ENCODE results near the gene CALHM6.

The CALHM6 gene

DNA sequence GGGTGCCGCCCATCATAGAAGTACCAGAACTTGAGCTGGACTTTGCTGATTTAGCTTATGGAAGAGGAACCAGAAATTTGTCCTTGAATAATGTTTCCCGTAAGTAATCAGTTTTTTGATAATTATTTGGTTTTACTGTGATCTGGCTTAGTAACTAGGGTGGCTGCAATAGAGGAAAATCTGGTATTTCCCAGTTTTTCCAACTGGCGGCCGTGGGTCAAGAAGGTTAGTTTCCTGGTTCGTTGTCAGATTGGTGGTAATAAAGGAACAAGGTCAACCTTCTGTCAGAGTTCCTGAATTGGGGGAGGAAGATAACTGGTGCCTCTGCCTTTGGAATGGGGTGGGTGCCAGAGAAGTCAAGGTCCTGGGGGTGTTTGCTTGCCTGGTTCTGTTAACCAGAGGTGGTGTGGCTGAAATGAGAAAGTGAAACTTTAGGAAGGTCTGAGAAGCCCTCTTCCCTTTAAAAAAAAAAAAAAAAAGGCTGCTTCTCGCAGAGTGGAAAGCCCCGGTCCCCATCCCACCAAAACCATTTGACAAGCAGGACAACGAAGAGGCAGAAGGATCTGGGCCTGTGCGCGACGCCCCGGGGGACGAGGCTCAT lies at the start of gene CALHM6:
TSS of gene CALHM6 (plus strand) at position 45 of the 601 bp plus-strand sequence. CDS start at position 600, 555 bp downstream.
- DNase-seq, result no peak

DNA sequence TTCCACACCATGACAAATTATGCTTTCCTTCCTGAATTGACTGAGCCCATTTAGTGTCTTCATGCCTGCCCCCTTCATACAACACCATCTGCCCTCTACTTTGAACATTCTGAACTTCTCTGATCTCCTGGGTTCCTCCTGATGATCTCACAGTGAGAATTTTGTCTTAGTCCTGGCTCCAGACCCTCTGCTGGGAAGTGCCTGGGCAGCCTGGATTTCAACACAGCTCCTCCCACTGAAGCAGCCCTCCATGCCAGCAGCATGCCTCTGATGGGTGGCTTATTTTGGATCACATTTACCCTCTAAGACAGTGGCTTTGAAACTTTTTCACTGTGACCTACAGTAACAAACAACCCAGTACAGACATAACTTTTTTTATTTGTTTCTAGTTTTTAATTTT lies 48.9 kb upstream of the CALHM6 start:
- DNase-seq, result no peak

DNA sequence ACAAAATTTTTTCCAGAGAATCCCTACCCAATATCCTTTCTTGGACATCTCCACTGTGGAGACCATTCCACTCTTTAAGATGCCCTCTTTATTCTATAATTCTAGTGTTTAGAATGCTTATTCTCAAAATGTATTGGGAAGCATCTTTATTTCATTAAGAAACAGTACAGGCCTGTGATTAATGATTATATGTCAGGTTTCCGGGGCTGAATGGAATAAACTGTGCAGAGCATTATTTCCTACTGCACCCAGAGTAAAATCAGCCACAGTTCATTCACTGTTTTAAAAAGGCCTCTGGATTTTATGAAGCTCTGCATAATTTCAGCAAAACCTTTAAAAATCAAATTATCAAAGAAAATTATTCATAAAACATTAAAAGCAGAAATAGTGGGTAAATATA lies 47.8 kb upstream of the CALHM6 start:
- DNase-seq, result no peak

DNA sequence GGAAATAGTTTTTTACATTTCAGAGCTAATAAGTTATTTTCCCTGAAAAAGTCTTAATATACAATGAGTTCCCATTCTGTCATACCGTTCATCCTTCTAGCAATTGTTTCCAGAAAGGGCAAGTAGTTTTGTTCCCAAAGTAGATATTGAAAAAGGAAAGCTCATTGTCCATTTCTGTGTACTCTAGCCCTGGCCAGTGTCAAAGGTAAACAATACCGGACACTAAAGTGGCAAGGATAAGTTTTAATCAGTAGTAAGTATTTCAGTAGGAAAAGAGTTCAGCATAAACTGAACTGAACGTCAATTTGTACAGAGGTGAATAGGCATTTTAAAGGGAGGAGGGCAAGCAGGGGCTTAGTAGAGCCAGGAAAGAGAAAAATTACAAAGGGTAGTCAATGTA lies 43.5 kb upstream of the CALHM6 start:
- no peak for DNase-seq

DNA sequence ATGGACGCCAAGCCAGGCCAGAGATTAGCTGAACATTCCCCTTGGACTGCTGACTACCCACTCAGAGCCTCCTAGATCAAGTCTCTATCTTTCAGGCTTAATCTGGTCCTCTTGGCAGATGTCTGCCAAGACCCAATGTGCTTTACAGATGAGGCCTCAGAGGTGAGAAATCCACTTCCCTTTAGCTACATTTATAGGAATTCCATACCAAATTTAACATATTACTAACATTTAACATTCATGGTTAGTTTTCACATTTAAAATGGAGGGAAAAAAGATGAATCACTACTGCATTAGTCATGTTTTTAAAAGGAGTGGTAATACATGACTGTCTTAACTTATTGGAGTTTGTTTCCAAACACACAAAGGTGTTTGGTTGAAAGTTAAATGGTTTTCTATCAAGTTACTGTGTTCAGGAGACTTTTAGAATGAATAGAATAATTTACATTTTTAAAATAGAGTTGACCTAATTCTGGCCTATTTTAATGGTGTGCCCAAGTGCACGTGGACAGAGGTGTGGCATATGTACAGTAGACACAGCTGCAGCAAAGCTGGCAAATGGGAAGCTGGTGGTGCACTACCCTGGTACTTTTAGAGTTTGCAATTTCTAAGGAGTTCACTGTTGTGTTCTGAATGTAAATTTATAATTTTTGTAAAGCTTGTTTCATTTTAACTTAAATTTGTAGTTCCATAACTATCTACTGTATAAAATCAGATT lies 41.9 kb upstream of the CALHM6 start:
- DNase-seq, result no peak

DNA sequence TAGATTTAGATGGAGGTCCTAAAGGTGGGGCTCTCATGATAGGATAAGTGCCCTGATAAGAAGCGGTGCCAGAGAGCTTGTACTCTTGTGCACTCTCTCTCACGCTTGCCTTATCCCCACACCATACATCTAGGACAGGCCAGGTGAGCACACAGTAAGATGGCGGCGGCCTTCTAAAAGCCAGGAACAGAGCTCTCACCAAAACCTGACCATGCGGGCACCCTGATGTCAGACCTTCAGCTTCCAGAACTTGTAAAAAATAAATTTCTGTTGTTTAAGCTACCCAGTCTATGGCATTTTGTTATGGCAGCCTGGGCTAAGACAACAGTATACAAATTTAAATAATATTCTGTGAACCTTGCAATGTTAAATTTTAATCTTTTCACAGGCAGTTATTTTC lies 40.8 kb upstream of the CALHM6 start:
- DNase-seq, result no peak

DNA sequence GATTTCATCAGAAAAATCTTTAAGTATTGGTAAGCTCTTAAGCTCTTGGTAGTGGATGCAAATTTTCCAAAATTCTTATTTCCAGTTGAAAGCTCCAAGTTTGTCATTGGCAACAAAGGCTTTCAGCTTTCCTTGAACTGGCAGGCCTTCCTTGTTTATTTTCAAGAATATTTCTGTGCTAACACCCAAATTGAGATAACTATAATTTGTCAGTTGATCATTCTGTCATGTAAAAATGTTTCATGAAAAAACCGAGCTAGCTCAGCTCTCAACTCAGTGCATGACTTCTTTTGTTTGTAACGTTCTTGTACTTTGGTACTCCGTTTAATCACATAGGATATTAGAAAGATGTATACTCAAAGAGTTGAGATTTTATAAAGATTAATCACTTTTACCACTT lies 38.9 kb upstream of the CALHM6 start:
- DNase-seq, result no peak

DNA sequence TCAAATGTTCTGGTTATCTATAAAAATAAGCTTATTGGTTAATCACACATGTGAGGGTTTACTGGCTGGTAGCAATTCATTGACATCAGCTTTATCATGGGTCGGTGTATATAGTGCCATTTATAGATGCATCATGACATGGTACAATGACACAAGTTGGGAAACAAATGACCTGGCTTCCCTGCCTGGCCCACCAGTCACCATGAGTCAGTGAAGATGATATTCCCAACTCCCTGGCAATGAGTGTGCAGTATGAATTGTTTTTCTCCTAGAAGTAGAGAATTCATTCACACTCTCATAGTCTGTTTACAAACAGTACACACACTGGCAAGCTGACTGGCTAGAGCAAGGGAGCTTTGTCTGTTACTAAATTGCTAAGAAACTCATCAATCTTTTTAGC lies 37.2 kb upstream of the CALHM6 start:
- DNase-seq, result no peak

DNA sequence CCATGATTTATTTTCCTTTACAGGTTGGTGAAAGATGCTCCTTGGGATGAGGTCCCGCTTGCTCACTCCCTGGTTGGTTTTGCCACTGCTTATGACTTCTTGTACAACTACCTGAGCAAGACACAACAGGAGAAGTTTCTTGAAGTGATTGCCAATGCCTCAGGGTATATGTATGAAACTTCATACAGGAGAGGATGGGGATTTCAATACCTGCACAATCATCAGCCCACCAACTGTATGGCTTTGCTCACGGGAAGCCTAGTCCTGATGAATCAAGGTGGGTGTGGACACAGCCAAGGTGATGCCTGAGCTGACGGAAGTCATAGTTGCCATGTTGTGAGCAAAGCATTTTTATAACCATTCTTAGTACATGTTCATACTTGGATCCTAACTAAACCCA lies 34.6 kb upstream of the CALHM6 start:
- DNase-seq, result no peak

DNA sequence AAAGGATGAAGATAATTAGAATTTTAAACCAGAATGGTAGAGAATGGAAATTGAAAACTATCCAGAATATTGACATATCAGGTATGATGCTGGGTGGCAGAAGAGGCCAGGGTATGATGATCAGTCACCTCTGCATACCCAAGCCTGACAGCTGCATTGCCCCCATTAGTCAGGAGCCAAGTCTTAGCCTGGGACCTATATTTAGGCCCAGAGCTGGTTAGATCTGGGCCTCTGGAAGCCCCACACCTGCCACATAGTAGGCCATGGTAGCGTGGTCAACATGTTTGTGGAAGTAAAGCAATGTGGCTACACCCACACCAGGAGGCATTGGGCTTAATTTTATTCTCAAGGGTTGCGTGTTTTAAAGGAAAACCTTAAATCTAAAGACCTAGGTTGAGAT lies 32.1 kb upstream of the CALHM6 start:
- no peak for DNase-seq

DNA sequence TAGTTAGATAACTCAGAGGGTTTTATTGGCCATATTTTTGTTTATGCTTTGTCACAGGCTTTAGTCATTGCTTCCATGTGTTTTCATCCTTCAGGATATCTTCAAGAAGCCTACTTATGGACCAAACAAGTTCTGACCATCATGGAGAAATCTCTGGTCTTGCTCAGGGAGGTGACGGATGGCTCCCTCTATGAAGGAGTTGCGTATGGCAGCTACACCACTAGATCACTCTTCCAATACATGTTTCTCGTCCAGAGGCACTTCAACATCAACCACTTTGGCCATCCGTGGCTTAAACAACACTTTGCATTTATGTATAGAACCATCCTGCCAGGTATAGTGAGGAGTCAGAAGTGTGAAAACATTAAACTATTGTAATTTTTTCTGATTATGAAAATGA lies 30.3 kb upstream of the CALHM6 start:
- DNase-seq, result no peak

DNA sequence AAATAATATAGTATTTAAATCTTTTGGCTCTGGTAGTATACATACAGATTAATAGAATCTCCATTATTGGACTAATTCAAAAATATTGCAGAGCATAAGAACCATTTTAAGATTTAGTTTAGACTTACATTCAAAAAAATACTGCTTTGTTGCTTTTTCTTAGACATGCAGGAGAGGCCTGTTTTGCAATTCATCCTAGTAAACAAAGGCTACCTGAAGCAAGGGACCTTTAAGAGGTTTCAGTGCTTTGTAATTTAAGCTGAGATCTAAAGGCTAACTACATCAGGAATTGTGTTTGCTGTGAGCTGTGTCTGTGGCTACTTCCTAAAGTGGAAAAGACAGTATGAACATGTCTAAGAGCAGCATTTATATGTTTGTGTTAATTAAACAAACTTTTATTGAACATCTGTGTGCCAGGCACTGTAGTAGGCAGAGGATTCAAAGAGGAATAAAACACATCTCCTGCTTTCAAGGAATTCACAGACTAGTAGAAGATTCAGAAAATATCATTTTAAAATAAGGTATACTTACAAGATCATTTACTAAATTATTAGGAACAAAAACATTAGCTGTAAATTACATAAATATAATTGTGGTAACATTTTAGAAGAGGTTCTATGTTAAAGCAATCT lies 29.1 kb upstream of the CALHM6 start:
- no peak for DNase-seq

DNA sequence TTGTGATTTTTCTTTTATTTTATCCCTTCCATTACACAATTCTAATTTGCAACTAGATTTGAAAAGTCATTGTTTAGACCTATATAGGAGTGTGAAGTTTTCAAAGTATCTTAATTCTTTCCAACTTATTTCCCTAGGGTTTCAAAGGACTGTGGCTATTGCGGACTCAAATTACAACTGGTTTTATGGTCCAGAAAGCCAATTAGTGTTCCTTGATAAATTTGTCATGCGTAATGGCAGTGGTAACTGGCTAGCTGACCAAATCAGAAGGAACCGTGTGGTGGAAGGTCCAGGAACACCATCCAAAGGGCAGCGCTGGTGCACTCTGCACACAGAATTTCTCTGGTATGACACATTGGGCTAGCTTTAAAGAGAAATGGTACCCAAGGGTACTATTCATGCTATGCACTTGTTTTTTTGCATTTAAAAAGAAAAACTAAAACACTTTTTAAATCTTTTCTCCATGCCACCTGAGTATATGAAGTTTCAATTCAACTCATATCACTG lies 27.9 kb upstream of the CALHM6 start:
- no peak for DNase-seq

DNA sequence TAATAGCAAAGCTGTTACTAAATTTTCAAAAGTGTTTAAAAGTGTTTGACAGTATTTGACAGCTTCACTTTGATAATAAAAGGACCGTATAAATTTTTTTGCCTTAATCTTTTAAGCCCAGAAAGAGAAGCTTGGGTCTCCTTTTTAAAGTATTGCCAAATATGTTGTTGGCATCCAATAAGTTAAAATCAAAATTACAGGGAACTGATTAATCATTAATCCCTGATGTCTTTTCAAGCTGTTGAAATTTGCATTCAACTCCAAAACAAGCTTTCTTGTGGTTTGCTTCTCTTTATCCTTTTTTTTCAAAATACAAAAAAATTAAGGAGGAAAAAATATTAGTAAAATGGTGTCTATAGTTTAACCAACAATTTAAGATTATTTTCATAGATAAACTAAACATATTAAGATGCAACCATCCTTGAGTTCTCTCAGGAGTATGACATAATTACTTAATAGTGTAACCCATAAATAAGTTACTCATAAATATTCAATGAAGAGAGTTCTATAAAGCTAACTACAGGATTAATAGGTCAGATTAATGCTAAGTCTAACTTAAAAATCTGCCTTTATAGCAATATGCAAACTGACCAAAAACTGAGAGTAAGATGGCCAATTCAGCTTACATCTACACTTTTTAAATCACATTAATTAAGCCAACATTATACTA lies 27.0 kb upstream of the CALHM6 start:
- DNase-seq, result no peak

DNA sequence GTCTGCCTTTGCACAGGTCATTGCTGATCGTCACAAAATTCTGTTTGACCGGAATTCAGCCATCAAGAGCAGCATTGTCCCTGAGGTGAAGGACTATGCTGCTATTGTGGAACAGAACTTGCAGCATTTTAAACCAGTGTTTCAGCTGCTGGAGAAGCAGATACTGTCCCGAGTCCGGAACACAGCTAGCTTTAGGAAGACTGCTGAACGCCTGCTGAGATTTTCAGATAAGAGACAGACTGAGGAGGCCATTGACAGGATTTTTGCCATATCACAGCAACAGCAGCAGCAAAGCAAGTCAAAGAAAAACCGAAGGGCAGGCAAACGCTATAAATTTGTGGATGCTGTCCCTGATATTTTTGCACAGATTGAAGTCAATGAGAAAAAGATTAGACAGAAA lies 24.6 kb upstream of the CALHM6 start:
- no peak for DNase-seq

DNA sequence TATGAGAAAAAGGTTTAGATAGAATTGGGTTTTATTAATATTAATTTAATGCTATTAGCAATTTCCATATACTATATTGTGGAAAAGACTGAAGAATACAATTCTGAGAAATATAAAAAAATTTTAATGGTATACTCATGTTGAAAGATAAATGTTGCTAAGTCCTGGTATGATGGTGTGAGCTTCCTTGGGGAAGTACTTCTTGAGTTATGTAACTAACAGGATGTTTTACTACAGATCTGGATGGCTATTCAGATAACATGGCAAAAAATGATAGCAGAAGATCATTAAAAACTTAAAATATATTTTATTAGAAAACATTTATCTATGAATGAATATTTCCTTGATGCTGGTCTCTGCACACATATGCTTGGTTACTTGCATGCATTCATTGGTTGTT lies 23.5 kb upstream of the CALHM6 start:
- DNase-seq, result no peak

DNA sequence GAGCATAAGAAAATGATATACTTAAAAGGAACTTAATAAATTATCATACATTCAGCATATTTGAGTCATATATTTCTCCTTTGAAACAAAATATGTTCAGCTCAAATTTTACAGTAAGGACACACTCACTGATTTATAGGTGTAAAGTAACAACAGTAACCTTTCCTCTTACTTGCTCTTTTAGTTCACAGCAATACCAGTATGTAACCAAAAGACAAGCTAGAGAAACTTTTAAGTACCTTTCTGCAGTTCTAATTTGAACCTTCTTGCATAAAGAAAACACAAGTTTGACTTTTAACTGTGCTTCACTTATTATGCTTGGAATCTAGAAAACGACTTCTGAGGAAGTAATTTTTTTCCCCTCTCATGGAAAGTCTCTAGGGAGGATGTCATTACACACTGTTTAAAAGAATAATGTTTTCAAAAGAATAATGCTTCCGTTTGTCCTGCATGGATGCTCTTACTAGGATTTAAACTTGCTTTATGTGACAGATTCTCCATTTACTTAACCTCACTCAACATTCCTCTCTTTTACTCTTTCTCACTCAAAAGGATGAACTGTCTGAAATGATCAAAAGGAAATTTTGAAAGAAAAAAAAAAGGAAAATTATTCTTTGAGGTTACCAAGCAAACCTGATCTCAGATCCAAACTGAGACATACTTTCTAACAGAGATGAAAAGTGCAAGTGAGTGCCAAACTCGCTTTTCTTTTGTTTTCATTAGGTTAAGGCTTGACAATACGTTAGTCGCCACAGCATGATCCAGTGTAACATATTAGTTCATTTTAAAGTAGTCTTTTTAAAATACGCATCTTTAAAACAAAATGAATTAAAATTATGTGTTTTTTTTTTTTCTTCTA lies 22.4 kb upstream of the CALHM6 start:
- no peak for DNase-seq

DNA sequence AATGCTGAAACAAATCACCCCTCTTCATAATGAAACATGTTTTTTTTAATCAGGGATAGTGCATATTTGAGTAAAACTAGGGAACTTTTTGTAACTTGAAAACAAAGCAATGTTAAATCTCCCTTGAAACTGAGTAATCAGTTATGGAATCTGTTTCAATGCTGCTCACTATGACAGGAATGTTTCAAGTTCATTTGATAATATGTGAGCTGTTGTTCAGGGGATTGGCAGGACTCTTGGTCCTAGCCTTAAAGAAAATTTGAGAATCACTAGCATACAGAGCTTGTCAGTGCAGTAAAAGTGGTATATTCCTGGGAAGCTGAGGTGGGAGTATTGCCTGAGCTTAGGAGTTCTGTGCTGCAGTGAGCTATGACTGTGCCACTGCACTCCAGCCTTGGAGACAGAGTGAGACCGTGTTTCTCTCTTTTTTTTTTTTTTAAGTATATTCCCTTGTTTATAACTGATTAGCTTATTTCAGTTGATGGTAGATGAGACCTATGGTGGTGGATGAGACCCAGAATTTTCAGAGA lies 21.6 kb upstream of the CALHM6 start:
- no peak for DNase-seq

DNA sequence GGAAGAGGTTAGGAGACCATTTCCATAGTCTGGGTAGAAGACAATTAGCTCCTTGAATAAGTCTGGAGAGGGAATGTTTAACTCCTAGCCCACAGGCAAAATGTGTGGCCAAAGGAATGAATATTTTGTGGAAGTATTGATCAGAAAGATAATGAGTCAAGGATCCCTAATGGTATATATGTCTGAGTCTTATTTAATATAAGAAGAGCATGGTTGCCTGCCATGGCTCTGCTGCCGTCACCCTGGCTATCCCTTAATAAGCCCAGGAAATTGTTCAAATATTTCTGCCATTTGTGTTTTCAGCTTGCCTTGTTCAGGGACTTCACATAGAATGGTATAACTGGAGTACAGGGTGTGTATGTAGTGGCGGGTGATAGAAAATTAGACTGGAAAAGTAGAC lies 18.1 kb upstream of the CALHM6 start:
- no peak for DNase-seq

DNA sequence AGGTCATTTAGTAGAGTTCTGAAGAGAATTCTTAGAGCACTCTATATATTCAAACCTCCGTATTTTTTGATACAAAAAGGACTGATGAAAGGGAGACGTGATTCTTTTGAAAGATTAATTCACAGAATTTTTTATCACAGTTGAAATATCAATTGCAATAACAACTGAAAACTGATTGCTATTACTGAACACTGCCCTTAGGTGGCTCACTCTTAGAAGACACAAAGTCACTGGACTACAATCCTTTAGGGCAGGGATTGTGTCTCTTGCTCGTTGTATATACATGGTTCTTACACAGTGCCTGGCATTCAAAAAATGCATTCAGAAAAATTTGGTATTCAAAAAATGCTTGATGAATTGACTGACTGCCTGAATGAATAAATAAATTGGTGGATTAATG lies 17.1 kb upstream of the CALHM6 start:
- no peak for DNase-seq

DNA sequence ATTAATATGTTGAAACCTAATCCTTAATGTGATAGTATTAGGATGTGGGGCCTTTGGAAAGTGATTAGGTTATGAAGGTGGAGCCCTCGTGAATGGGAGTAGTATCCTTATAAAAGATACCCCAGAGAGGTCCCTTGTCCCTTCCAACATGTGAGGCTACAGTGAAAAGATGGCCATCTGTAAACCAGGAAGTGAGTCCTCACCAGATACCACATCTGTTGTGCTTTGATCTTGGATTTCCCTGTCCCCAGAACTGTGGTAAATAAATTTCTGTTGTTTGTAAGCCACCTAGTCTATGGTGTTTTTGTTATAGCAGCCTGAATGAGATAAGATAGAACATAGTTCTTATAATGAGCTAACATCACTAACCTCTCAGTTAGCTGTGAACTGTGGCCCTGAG lies 16.6 kb upstream of the CALHM6 start:
- DNase-seq, result no peak

DNA sequence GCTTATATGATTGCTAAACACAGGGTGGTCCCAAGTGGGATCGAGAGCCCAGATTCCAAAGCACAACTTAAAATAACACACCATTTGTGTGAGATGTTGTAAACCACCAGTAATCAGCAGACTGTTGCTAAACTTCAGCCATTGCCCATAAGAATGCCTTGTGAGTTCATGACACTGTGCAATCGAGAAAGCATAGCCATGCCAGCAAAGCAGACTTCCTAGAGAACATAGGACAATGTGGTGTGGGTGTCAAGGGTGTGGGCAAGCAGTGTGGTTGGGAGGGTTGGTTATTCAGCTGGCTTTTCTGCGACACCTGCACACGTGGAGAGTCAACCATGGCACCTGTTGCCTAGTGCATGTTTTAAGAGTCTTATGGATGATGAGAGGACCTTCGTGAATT lies 16.1 kb upstream of the CALHM6 start:
- no peak for DNase-seq

DNA sequence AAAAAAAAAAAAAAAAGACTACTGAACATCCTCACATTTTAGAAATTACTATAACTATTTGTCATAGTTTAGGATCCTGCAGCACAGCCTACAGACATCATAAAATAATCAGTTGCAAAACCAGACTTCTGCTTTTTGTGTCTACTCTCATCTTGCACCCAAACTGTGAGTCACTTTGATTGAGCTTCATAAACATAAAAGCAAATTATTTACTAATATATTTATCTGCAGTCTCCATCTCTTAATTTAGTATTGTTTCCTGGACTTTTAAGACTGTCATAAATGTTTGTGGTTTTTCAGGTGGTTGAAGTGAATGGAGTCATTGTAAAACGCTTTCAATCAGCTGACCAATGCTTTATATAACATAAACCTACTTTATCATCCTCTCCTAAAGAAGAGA lies 14.8 kb upstream of the CALHM6 start:
- no peak for DNase-seq
